ENCODE measurements around the gene MAPKAPK3.

GRCh38 chr3:50572158-50572557 is 44.8 kb upstream of the MAPKAPK3 start:
- TF ChIP-seq CTCF (IDR thresholded peaks at IDR 0.05) (peak; percentile 85 to 98 (median 94)), POLR2A (IDR thresholded peaks at IDR 0.05) (no peak)

All from body of pancreas (tissue), 4 donors.